IPS-18a (cell line): ENCODE results near the gene SCART1.
"Not testable (repeated sequence)": the region's sequence is repeated elsewhere in the genome, so short reads cannot be mapped to it uniquely, and the experiment has no call there.

Experiments
- H3K27ac ChIP-seq: one replicate; pipeline ENCODE4 v1.5.1; 2013; ENCODE audit warnings: low read length
- H3K27me3 ChIP-seq: one replicate; pipeline ENCODE4 v1.6.1; 2013; ENCODE audit warnings: mild to moderate bottlenecking, low read length; ENCODE audit not compliant: control insufficient read depth, insufficient read depth
- H3K36me3 ChIP-seq: one replicate; pipeline ENCODE4 v1.6.1; 2013; ENCODE audit warnings: low read depth, low read length; ENCODE audit not compliant: control insufficient read depth
- H3K4me1 ChIP-seq: one replicate; pipeline ENCODE4 v1.6.1; 2013; ENCODE audit warnings: low read depth, low read length; ENCODE audit not compliant: control insufficient read depth
- H3K4me3 ChIP-seq: one replicate; pipeline ENCODE4 v1.5.1; 2013; ENCODE audit warnings: low read length
- H3K9ac ChIP-seq: one replicate; pipeline ENCODE4 v1.6.1; 2013; ENCODE audit warnings: mild to moderate bottlenecking, low read length, moderate library complexity
- H3K9me3 ChIP-seq: one replicate; pipeline ENCODE4 v1.6.1; 2013; ENCODE audit warnings: low read depth, low read length; ENCODE audit not compliant: control insufficient read depth

The SCART1 gene

GRCh38 chr10:133460208-133460769 is 6.5 kb downstream of the SCART1 start:
- Histone ChIP-seq H3K9ac (no peak overlapping the region), H3K4me3 (no peak overlapping the region), H3K4me1 (no peaks in the 10 kb centered on the region), H3K9me3 (peaks cover 40% of the 10 kb centered on the region), H3K27me3 (no peaks in the 10 kb centered on the region), H3K36me3 (no peaks in the 10 kb centered on the region), H3K27ac (no peak overlapping the region)

DNA sequence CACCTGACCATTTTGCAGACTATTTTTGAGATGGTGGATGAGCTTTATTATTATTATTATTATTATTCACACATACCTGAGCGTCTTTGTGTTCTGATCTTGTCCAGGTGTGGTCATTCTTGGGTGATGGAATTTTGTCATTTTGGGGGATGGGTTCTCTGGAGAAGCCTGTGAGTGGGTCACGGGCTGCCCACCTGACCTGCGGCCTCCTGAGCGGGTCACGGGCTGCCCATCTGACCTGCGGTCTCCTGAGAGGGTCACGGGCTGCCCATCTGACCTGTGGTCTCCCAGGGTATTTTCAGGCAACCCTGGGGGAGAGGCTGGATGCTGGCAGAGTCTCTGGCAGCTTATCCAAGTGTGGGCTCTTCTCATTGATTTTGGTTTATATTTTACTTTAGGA is 7.3 kb downstream of the SCART1 start:
- no peak overlapping the region for H3K27ac ChIP-seq
- H3K9me3 ChIP-seq: peaks cover 36% of the 10 kb centered on the region
- H3K4me3 ChIP-seq: no peak overlapping the region
- H3K9ac ChIP-seq: no peak overlapping the region
- no peaks in the 10 kb centered on the region for H3K27me3 ChIP-seq
- no peaks in the 10 kb centered on the region for H3K4me1 ChIP-seq
- H3K36me3 ChIP-seq: no peaks in the 10 kb centered on the region

DNA sequence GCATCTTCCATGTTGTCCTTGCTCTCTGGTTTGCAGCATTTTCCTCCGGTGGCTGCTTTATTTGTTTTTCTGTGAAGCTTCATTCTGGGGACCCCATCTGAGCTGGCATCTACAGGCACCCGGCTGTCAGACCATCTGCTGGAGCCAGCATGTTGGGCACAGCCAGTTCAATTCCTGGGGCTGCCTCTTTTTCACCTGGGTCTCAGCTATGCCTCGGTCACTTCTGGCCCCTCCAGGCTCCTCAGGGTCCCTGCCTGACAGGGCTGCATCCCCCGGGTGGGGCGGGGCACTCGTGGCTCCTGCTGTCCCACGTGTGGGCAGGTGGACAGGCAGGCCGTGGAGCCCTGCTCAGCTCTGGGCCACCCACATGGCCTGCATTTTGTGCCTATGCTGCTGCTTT is 8.1 kb downstream of the SCART1 start:
- Histone ChIP-seq H3K36me3 (no peaks in the 10 kb centered on the region), H3K4me3 (no peak overlapping the region), H3K4me1 (no peaks in the 10 kb centered on the region), H3K27me3 (no peaks in the 10 kb centered on the region), H3K9ac (no peak overlapping the region), H3K9me3 (peaks cover 41% of the 10 kb centered on the region), H3K27ac (no peak overlapping the region)

- no peak overlapping the region for H3K27ac ChIP-seq
- H3K27me3 ChIP-seq: no peaks in the 10 kb centered on the region
- no peaks in the 10 kb centered on the region for H3K4me1 ChIP-seq
- no peak overlapping the region for H3K4me3 ChIP-seq
- H3K9ac ChIP-seq: no peak overlapping the region
- peaks cover 47% of the 10 kb centered on the region for H3K9me3 ChIP-seq
- no peaks in the 10 kb centered on the region for H3K36me3 ChIP-seq
Observed at GRCh38 chr10:133462512-133463305, 9.0 kb downstream of the SCART1 start.

DNA sequence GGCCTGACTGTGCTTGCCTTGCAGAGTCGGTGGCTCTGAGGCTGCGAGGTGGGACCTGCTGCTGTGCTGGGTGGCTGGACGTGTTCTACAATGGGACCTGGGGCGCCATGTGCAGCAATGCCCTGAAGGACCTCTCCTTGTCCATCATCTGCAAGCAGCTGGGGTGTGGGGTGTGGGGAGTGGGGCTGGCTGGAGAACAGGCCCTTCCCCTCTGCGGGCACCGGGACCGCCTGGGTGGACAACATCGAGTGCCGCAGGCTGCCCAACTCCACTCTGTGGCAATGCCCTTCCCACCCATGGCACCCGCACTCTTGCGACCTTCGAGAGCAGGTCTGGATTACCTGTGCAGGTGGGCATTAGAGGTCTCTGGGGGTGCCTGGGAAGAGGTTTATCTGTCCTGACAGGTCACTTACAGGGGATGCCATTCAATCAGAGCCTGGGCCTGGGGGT is 10.9 kb downstream of the SCART1 start:
- Histone ChIP-seq H3K9me3 (peaks cover 42% of the 10 kb centered on the region), H3K27me3 (no peaks in the 10 kb centered on the region), H3K36me3 (no peaks in the 10 kb centered on the region), H3K4me1 (no peaks in the 10 kb centered on the region), H3K4me3 (no peak overlapping the region), H3K27ac (no peak overlapping the region), H3K9ac (no peak overlapping the region)

GRCh38 chr10:133465191-133465949 is 11.6 kb downstream of the SCART1 start:
- no peak overlapping the region for H3K4me3 ChIP-seq
- H3K9me3 ChIP-seq: peaks cover 38% of the 10 kb centered on the region
- no peak overlapping the region for H3K9ac ChIP-seq
- H3K36me3 ChIP-seq: no peaks in the 10 kb centered on the region
- H3K27me3 ChIP-seq: no peaks in the 10 kb centered on the region
- H3K4me1 ChIP-seq: no peaks in the 10 kb centered on the region
- H3K27ac ChIP-seq: no peak overlapping the region

GRCh38 chr10:133465950-133466474 is 12.3 kb downstream of the SCART1 start:
- Histone ChIP-seq H3K36me3 (no peaks in the 10 kb centered on the region), H3K4me1 (no peaks in the 10 kb centered on the region), H3K4me3 (no peak overlapping the region), H3K27ac (no peak overlapping the region), H3K27me3 (no peaks in the 10 kb centered on the region), H3K9ac (no peak overlapping the region), H3K9me3 (peaks cover 45% of the 10 kb centered on the region)

DNA sequence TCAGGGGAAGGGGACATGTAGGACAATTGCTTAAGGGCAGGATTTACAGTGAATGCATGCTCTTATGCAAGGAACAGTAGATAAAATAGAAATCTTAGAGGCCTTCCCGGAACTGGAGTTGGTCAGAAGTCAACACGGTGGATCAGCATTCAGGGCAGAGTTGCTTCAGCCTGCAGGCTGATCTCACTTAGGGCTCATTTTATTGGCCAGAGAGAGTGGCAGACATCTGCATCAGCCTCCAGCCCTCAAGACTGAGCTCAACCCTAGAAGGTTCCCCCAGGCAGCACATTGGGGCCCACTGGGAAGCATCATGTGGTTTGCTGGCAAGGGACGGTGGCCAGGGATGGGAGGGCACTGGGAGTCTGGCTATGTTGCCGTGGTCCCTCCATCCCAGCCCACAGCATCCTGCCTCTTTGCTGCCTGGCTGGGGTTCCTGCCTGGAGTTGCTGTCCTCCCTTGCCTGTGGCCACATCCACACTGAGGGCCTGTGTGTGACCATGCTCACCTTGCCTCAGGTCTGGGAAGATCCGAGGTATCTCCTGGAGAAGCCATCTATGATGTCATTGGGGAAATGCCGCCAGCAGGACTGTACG is 13.0 kb downstream of the SCART1 start:
- H3K36me3 ChIP-seq: no peaks in the 10 kb centered on the region

GRCh38 chr10:133467286-133467911 is 13.7 kb downstream of the SCART1 start:
- Histone ChIP-seq H3K36me3 (no peaks in the 10 kb centered on the region), H3K9me3 (peaks cover 46% of the 10 kb centered on the region), H3K4me1 (no peaks in the 10 kb centered on the region), H3K9ac (no peak overlapping the region), H3K27me3 (no peaks in the 10 kb centered on the region), H3K27ac (no peak overlapping the region), H3K4me3 (no peak overlapping the region)

More for the DNA sequence above, 13.0 kb downstream of the SCART1 start:
- Histone ChIP-seq H3K9ac (no peak overlapping the region), H3K27ac (no peak overlapping the region), H3K9me3 (peaks cover 47% of the 10 kb centered on the region), H3K4me1 (no peaks in the 10 kb centered on the region), H3K4me3 (no peak overlapping the region), H3K27me3 (no peaks in the 10 kb centered on the region)

DNA sequence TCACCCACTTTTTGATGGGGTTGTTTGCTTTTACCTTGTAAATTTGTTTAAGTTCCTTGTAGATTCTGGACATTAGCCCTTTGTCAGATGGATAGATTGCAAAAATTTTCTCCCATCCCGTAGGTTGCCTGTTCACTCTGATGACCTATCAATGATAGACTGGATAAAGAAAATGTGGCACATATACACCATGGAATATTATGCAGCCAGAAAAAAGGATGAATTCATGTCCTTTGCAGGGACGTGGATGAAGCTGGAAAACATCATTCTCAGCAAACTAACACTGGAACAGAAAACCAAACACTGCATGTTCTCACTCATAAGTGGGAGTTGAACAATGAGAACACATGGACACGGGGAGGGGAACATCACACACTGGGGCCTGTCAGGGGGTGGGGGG is 15.5 kb downstream of the SCART1 start:
- not testable (repeated sequence) for H3K9ac ChIP-seq, H3K27me3 ChIP-seq, H3K36me3 ChIP-seq, H3K4me3 ChIP-seq, H3K27ac ChIP-seq, H3K4me1 ChIP-seq
- H3K9me3 ChIP-seq: peaks cover 46% of the 10 kb centered on the region
